Adrenal gland (tissue), 5 donors: ENCODE results near the gene CHPF2.

Experiments used
- CTCF ChIP-seq, 6 experiments: fragments of 450-650 bp in 4 of 6; fragments of 200-600 bp in 2 of 6; sonication (generic) in 1 of 6; IDR thresholded peaks; 1 replicate in 5 of 6; 2 replicates in 1 of 6; pipeline versions ENCODE4 v1.5.1 to v1.8.0; 2016 to 2021; ENCODE audit warnings: antibody characterized with exemption in 6 of 6, mild to moderate bottlenecking in 2 of 6, moderate library complexity in 1 of 6
- POLR2A ChIP-seq, 2 donors: fragments of 450-650 bp; IDR thresholded peaks; one replicate each; pipeline ENCODE4 v1.6.1; 2017; ENCODE audit warnings: antibody characterized with exemption in 2 of 2, mild to moderate bottlenecking in 2 of 2, moderate library complexity in 1 of 2
- donor health status: DM: no; HTN: no; CAD: no.

DNA sequence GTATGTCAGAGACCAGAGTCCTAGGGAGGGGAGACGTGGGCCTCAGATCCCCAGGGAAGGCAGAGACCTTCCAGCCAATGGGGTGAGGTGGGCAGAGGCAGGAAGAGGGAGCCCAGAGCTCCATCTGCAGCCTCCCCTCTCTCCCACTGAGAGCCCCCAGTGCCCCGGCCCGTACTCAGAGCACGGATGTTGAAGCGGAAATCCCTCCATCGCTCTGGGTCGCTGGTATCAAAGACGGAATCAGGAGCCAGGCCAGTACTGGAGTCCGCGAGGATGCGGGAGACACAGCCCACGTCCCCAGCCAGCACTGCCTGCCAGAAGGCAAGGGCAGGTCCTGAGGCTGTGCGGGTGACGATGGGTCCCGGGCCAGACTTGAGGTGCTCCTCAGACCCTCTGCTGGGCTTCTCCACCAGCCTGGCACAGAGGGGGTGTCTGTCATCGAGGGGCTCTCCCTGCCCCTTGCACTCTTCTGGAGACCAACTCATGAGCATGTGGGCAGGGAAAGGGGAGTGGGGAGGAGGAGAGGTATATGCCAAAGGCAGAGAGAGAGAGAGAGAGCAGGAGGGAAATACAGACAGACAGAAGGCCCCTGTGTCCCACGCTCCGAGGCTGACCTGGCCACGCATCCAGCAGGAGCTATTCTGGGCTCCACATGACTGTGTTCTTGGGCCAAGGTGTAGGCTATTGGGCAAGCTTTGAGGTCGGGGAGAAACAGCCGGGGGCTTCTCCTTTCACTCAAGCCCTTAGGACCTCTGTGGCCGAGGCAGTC lies 45.5 kb upstream of the CHPF2 start, which contains the start of gene ASB10:
- TF ChIP-seq CTCF (IDR thresholded peaks at IDR 0.05), result no peak
- no peak for TF ChIP-seq POLR2A (IDR thresholded peaks at IDR 0.05)
